ENCODE data around the gene RBX1. TPM values are rescaled to one million over a fixed set of nuclear protein-coding genes. Genes with fewer than 3 reads are reported as not detected.

RBX1 gene
- total RNA-seq, 1 donor from 2014 or later: 117 TPM

DNA sequence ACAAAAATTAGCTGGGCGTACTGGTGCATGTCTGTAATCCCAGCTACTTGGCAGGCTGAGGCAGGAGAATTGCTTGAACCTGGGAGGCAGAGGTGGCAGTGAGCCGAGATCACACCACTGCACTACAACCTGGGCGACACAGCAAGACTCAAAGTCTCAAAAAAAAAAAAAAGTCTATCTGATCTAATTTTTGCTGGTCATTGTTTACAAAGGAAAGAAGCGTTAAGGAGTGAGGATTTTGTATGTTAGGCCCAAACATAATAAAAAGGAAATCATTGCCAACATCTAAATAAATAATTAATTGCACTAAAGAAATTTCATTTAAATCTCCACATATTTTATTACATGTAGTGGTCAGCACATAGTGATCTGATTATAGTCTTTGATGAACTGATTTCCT, 2.9 kb downstream of the RBX1 start:
- H3F3A ChIP-seq (ENCODE audit: low read depth): peaks cover 9% of the 10 kb centered on the region
- H4K20me1 ChIP-seq (ENCODE audit: low read depth): peaks cover 6% of the 10 kb centered on the region
- peaks cover 15% of the 10 kb centered on the region for H3K36me3 Mint-ChIP-seq
- peaks cover 17% of the 10 kb centered on the region for H3K4me1 Mint-ChIP-seq
- DNase-seq (ENCODE audit: low spot score): no peak
- no peak overlapping the region for H3K27ac Mint-ChIP-seq
- H3K9me3 ChIP-seq (ENCODE audit: low read depth): no peaks in the 10 kb centered on the region
- no peaks in the 10 kb centered on the region for H3K9me3 Mint-ChIP-seq
- H3K27me3 ChIP-seq: no peaks in the 10 kb centered on the region
- H2AFZ ChIP-seq (replicated peaks): no peak overlapping the region
- H3K4me1 ChIP-seq: no peaks in the 10 kb centered on the region
- no peak overlapping the region for H3K4me3 ChIP-seq
- no peak overlapping the region for H3K27ac ChIP-seq
- no peak overlapping the region for H3K4me3 Mint-ChIP-seq
- peaks cover 75% of the 10 kb centered on the region for H3K79me2 ChIP-seq (ENCODE audit: low read depth)
- no peak overlapping the region for H3K9ac ChIP-seq
- no peak overlapping the region for H3K4me2 ChIP-seq
- TF ChIP-seq, protein P1, sequence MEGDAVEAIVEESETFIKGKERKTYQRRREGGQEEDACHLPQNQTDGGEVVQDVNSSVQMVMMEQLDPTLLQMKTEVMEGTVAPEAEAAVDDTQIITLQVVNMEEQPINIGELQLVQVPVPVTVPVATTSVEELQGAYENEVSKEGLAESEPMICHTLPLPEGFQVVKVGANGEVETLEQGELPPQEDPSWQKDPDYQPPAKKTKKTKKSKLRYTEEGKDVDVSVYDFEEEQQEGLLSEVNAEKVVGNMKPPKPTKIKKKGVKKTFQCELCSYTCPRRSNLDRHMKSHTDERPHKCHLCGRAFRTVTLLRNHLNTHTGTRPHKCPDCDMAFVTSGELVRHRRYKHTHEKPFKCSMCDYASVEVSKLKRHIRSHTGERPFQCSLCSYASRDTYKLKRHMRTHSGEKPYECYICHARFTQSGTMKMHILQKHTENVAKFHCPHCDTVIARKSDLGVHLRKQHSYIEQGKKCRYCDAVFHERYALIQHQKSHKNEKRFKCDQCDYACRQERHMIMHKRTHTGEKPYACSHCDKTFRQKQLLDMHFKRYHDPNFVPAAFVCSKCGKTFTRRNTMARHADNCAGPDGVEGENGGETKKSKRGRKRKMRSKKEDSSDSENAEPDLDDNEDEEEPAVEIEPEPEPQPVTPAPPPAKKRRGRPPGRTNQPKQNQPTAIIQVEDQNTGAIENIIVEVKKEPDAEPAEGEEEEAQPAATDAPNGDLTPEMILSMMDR (IDR thresholded peaks at IDR 0.05): no peak
- H3K27me3 Mint-ChIP-seq (ENCODE audit: insufficient read depth, low read depth): peaks cover 2% of the 10 kb centered on the region
- H3K36me3 ChIP-seq: peaks cover 2% of the 10 kb centered on the region

DNA sequence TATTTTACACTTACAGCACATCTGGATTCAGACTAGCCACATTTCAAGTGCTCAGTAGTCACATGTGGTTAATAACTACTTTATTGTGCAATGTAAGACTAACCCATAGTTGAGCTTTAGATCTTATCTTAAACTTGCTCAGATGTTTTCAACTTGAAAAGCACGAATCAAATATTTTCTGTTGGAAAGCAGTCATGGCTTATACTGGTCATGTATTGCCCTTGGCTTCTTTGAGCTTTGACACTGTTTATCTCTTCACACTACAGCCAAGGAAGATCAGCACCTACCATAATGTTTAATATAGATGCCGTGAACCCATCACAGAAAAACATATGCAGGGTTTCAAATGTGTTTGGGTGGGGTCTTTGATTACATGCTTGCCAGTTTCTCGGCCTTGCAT, 4.4 kb downstream of the RBX1 start:
- Histone ChIP-seq H3K4me1 (no peaks in the 10 kb centered on the region), H3K9me3 (ENCODE audit: low read depth) (no peaks in the 10 kb centered on the region), H3K4me2 (no peak overlapping the region), H4K20me1 (ENCODE audit: low read depth) (peaks cover 19% of the 10 kb centered on the region), H3K4me3 (no peak overlapping the region), H3K36me3 (peaks cover 2% of the 10 kb centered on the region), H3K79me2 (ENCODE audit: low read depth) (peaks cover 89% of the 10 kb centered on the region), H3K9ac (no peak overlapping the region), H3K27me3 (no peaks in the 10 kb centered on the region), H3F3A (ENCODE audit: low read depth) (peaks cover 12% of the 10 kb centered on the region), H2AFZ (replicated peaks) (no peak overlapping the region), H3K27ac (no peak overlapping the region)
- H3K4me3 Mint-ChIP-seq: no peak overlapping the region
- peaks cover 14% of the 10 kb centered on the region for H3K4me1 Mint-ChIP-seq
- TF ChIP-seq EZH2phosphoT487 (IDR thresholded peaks at IDR 0.05) (no peak), EZH2 (IDR thresholded peaks at IDR 0.05) (no peak)
- TF ChIP-seq, protein P1 (IDR thresholded peaks at IDR 0.05): no peak
- H3K9me3 Mint-ChIP-seq: no peaks in the 10 kb centered on the region
- no peak for DNase-seq (ENCODE audit: low spot score)
- no peak overlapping the region for H3K27ac Mint-ChIP-seq
- peaks cover 2% of the 10 kb centered on the region for H3K27me3 Mint-ChIP-seq (ENCODE audit: insufficient read depth, low read depth)
- peaks cover 23% of the 10 kb centered on the region for H3K36me3 Mint-ChIP-seq

DNA sequence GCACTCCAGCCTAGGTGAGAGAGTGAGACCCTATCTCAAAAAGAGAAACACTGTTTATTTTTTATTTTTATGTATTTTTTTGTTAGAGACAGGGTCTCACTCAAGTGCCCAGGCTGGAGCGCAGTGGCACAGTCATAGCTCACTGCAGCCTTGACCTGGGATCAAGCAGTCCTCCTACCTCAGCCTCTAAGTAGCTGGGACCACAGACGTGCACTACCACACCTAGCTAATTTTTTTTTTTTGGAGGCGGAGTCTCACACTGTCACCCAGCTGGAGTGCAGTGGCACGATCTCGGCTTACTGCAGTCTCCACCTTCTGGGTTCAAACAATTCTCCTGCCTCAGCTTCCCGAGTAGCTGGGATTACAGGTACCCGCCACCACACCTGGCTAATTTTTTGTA, 6.4 kb downstream of the RBX1 start:
- H3K27ac ChIP-seq: no peak overlapping the region
- H3K36me3 Mint-ChIP-seq: peaks cover 26% of the 10 kb centered on the region
- H3K79me2 ChIP-seq (ENCODE audit: low read depth): peaks cover 100% of the 10 kb centered on the region
- peaks cover 25% of the 10 kb centered on the region for H4K20me1 ChIP-seq (ENCODE audit: low read depth)
- no peak overlapping the region for H3K4me2 ChIP-seq
- H3K4me3 Mint-ChIP-seq: no peak overlapping the region
- no peak overlapping the region for H3K27ac Mint-ChIP-seq
- no peaks in the 10 kb centered on the region for H3K27me3 Mint-ChIP-seq (ENCODE audit: insufficient read depth, low read depth)
- peaks cover 7% of the 10 kb centered on the region for H3K4me1 Mint-ChIP-seq
- DNase-seq (ENCODE audit: low spot score): no peak
- no peak overlapping the region for H3K4me3 ChIP-seq
- H2AFZ ChIP-seq (replicated peaks): no peak overlapping the region
- peaks cover 5% of the 10 kb centered on the region for H3F3A ChIP-seq (ENCODE audit: low read depth)
- peaks cover 2% of the 10 kb centered on the region for H3K36me3 ChIP-seq
- H3K9me3 ChIP-seq (ENCODE audit: low read depth): no peaks in the 10 kb centered on the region
- no peaks in the 10 kb centered on the region for H3K9me3 Mint-ChIP-seq
- TF ChIP-seq EZH2phosphoT487 (IDR thresholded peaks at IDR 0.05) (no peak), EZH2 (IDR thresholded peaks at IDR 0.05) (no peak)
- TF ChIP-seq, protein P1 (IDR thresholded peaks at IDR 0.05): no peak
- no peaks in the 10 kb centered on the region for H3K27me3 ChIP-seq
- H3K9ac ChIP-seq: no peak overlapping the region
- H3K4me1 ChIP-seq: no peaks in the 10 kb centered on the region

All from neural progenitor cell (in vitro differentiated cells).